IMR-90 (cell line): ENCODE results near the gene CBS. TPM values are rescaled to one million over a fixed set of nuclear protein-coding genes. Genes with fewer than 3 reads are reported as not detected.
"Not testable (repeated sequence)": the region's sequence is repeated elsewhere in the genome, so short reads cannot be mapped to it uniquely, and the experiment has no call there.

Source experiments
- ATAC-seq: fragments of 200-7000 bp; cut with Tn5 transposase; 2 replicates; pipeline ENCODE4 v1.9.1; 2020; ENCODE audit warnings: low read depth, mild to moderate bottlenecking, moderate library complexity
- BruUV-seq: library from RNA; stranded (reverse); fragments of 400-500 nt; replicated peaks from 2 replicates; lab custom pipeline; 2021; lab: Mats Ljungman, UMichigan
- CTCF ChIA-PET: fragments of 300-600 bp; formaldehyde crosslinking; extraction: SDS; loops from one replicate; lab custom pipeline; 2021; ENCODE audit warnings: antibody characterized with exemption; lab: Yijun Ruan, JAX
- POLR2A ChIA-PET: fragments of 300-600 bp; sonication (Branson Sonifier 250); formaldehyde crosslinking; loops from one replicate; lab custom pipeline; 2022; ENCODE audit warnings: antibody characterized with exemption; ENCODE audit not compliant: unreplicated experiment; lab: Charles Lee
- DNase-seq: peaks from one replicate; pipeline ENCODE4 v3.0.0; 2013
- H2AFZ ChIP-seq: replicated peaks from 2 replicates; pipeline ENCODE3; 2013; ENCODE audit warnings: low read length, mild to moderate bottlenecking; ENCODE audit not compliant: poor library complexity
- H2AK5ac ChIP-seq: 2 replicates; pipeline ENCODE4 v1.6.1; 2013; ENCODE audit warnings: low read depth, low read length, inconsistent platforms
- H2AK9ac ChIP-seq: replicated peaks from 2 replicates; pipeline ENCODE3; 2013; ENCODE audit warnings: mild to moderate bottlenecking, low read depth, low read length, moderate library complexity; ENCODE audit not compliant: poor library complexity
- H2BK120ac ChIP-seq: 2 replicates; pipeline ENCODE4 v1.6.1; 2013; ENCODE audit warnings: low read depth, low read length, inconsistent platforms
- H2BK15ac ChIP-seq: 3 replicates; pipeline ENCODE4 v1.6.1; 2013; ENCODE audit warnings: low read depth, low read length, inconsistent platforms
- H2BK20ac ChIP-seq: 2 replicates; pipeline ENCODE4 v1.6.1; 2013; ENCODE audit warnings: low read depth, mild to moderate bottlenecking, inconsistent platforms, low read length, moderate library complexity
- H2BK5ac ChIP-seq: 2 replicates; pipeline ENCODE4 v1.6.1; 2013; ENCODE audit warnings: mild to moderate bottlenecking, low read depth, low read length, inconsistent platforms; ENCODE audit not compliant: poor library complexity, severe bottlenecking
- H3K14ac ChIP-seq: replicated peaks from 2 replicates; pipeline ENCODE4 v1.6.1; 2013; ENCODE audit warnings: low read depth, low read length, inconsistent platforms
- H3K18ac ChIP-seq: 2 replicates; pipeline ENCODE4 v1.6.1; 2013; ENCODE audit warnings: low read depth, low read length, control low read depth
- H3K23ac ChIP-seq: 2 replicates; pipeline ENCODE4 v1.6.1; 2013; ENCODE audit warnings: low read depth, low read length, inconsistent platforms
- H3K27ac ChIP-seq: 2 replicates; pipeline ENCODE4 v1.5.1; 2013; ENCODE audit warnings: mild to moderate bottlenecking, control low read depth, low read length; ENCODE audit not compliant: insufficient read depth
- H3K27me3 ChIP-seq: 2 replicates; pipeline ENCODE4 v1.6.1; 2013; ENCODE audit warnings: low read length; ENCODE audit not compliant: control insufficient read depth, insufficient read depth
- H3K36me3 ChIP-seq: 2 replicates; pipeline ENCODE4 v1.6.1; 2013; ENCODE audit warnings: low read length, mixed read lengths; ENCODE audit not compliant: control insufficient read depth, insufficient read depth
- H3K4ac ChIP-seq: 2 replicates; pipeline ENCODE4 v1.6.1; 2013; ENCODE audit warnings: low read depth, low read length, inconsistent platforms
- H3K4me1 ChIP-seq: 2 replicates; pipeline ENCODE4 v1.6.1; 2013; ENCODE audit warnings: low read length, mixed read lengths; ENCODE audit not compliant: control insufficient read depth, insufficient read depth
- H3K4me2 ChIP-seq: 2 replicates; pipeline ENCODE4 v1.6.1; 2013; ENCODE audit warnings: low read depth, mild to moderate bottlenecking, control low read depth, low read length, moderate library complexity
- H3K4me3 ChIP-seq: 2 replicates; pipeline ENCODE4 v1.5.1; 2013; ENCODE audit warnings: low read depth, mild to moderate bottlenecking, control low read depth, low read length, moderate library complexity; ENCODE audit not compliant: insufficient read depth
- H3K56ac ChIP-seq: 2 replicates; pipeline ENCODE4 v1.6.1; 2013; ENCODE audit warnings: low read length, inconsistent platforms; ENCODE audit not compliant: insufficient read depth; ENCODE audit errors: extremely low read depth
- H3K79me1 ChIP-seq, 2 experiments: 2 replicates each; pipeline ENCODE4 v1.6.1; 2013; ENCODE audit warnings: low read length in 2 of 2, inconsistent platforms in 1 of 2, low read depth in 1 of 2
- H3K9ac ChIP-seq: 2 replicates; pipeline ENCODE4 v1.6.1; 2013; ENCODE audit warnings: low read depth, low read length, control low read depth
- H3K9me1 ChIP-seq: 2 replicates; pipeline ENCODE4 v1.6.1; 2013; ENCODE audit warnings: low read length, inconsistent platforms; ENCODE audit not compliant: insufficient read depth
- H3K9me3 ChIP-seq: 2 replicates; pipeline ENCODE4 v1.6.1; 2013; ENCODE audit warnings: low read length; ENCODE audit not compliant: control insufficient read depth, insufficient read depth
- H4K20me1 ChIP-seq: 2 replicates; pipeline ENCODE4 v1.6.1; 2013; ENCODE audit warnings: low read length, inconsistent platforms; ENCODE audit not compliant: insufficient read depth
- H4K5ac ChIP-seq: 2 replicates; pipeline ENCODE4 v1.6.1; 2013; ENCODE audit warnings: mild to moderate bottlenecking, low read depth, low read length, control low read depth
- H4K8ac ChIP-seq, 2 experiments: 2 replicates each; pipeline ENCODE4 v1.6.1; 2013; ENCODE audit warnings: low read depth in 2 of 2, low read length in 2 of 2, control low read depth in 1 of 2, inconsistent platforms in 1 of 2
- H4K91ac ChIP-seq: 2 replicates; pipeline ENCODE4 v1.6.1; 2013; ENCODE audit warnings: low read depth, low read length, inconsistent platforms; ENCODE audit not compliant: insufficient read depth
- WGBS, 2 experiments: methylation state at CpG; one replicate each; pipeline versions ENCODE4 v1.1.5 to v1.1.7; 2013; ENCODE audit warnings: missing lambda C conversion rate in 2 of 2; ENCODE audit not compliant: insufficient read length in 1 of 2; ENCODE audit errors: extremely low coverage in 2 of 2; 5-methylcytosine and 5-hydroxymethylcytosine counted together
- dilution Hi-C: fragments of 300-500 bp; cut with HindIII; formaldehyde crosslinking; loops from one replicate; pipeline ENCODE4 v1.14.3; 2018; ENCODE audit warnings: low sequenced_read_pairs; ENCODE audit not compliant: unreplicated experiment
- in situ Hi-C: fragments of 300-500 bp; cut with MboI; formaldehyde crosslinking; loops from 3 replicates; pipeline ENCODE4 v1.14.3; 2019; ENCODE audit warnings: low sequenced_read_pairs, inconsistent platforms, mixed read lengths
- intact Hi-C: fragments of 100-400 bp; cut with micrococcal nuclease; formaldehyde crosslinking; loops from 2 replicates; pipeline ENCODE4 v1.10.0; 2022
- polyA plus RNA-seq, 3 experiments: library from polyadenylated mRNA; depleted of rRNA; stranded (reverse); fragments of >200 nt; gene quantifications; 2 replicates each; pipeline ENCODE4 v1.2.3, GENCODE V29; 2012; ENCODE audit warnings: low replicate concordance in 1 of 3
- total RNA-seq: library from RNA; depleted of rRNA; stranded (reverse); fragments of >200 nt; gene quantifications from 2 replicates; pipeline ENCODE4 v1.2.3, GENCODE V29; 2012

Gene CBS
- total and polyA plus RNA-seq, 2 of the 4 experiments (the other 2 are of a cell fraction), result 38.5 to 54.3 TPM

- H4K5ac ChIP-seq, H2BK5ac ChIP-seq, H4K91ac ChIP-seq, H3K23ac ChIP-seq, H3K79me1 ChIP-seq, H4K20me1 ChIP-seq, H3K4me1 ChIP-seq, H3K4me2 ChIP-seq, H3K36me3 ChIP-seq, H2AK5ac ChIP-seq, dilution Hi-C loops, H2AFZ ChIP-seq, BruUV-seq, H3K14ac ChIP-seq, H3K27ac ChIP-seq, in situ Hi-C loops, H3K27me3 ChIP-seq, H2BK20ac ChIP-seq, H4K8ac ChIP-seq, CTCF ChIA-PET, H3K9me1 ChIP-seq, H2BK15ac ChIP-seq, H3K56ac ChIP-seq, H2BK120ac ChIP-seq, H3K4me3 ChIP-seq, H2AK9ac ChIP-seq, DNase-seq, H3K18ac ChIP-seq, intact Hi-C loops, POLR2A ChIA-PET, H3K9ac ChIP-seq, ATAC-seq, H3K9me3 ChIP-seq, H3K4ac ChIP-seq: not testable (repeated sequence)
- no CpG with 5 or more reads among the region's 4 CpGs for WGBS, 2 experiments
Observed at GRCh38 chr21:43102281-43102680, 26.6 kb upstream of the CBS start.

DNA sequence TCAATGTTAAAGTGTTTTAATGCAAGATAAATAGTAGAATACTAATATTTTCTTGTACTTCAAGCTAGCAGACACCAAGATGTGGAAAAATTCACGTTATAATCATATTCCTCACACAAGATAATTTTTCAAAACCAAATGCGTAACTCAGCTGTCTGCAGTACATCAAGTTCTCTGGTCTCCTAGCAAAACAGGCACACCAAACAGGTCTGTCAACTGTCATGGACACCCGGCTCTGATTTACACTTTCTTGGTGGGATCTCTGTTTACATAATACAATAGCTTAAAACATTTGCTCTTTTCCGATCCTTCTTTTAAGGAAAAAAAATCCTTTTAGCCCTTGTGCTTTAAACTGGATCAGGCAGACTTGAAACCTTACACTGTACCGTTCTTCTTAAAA lies 26.0 kb upstream of the CBS start:
- H2BK15ac ChIP-seq, H3K23ac ChIP-seq, H3K27me3 ChIP-seq, H3K56ac ChIP-seq, H2BK20ac ChIP-seq, H3K9ac ChIP-seq, H2AK5ac ChIP-seq, DNase-seq, H2BK5ac ChIP-seq, H3K36me3 ChIP-seq, H4K20me1 ChIP-seq, ATAC-seq, H4K8ac ChIP-seq, BruUV-seq, dilution Hi-C loops, H4K91ac ChIP-seq, H4K5ac ChIP-seq, H2AFZ ChIP-seq, H3K18ac ChIP-seq, H2AK9ac ChIP-seq, intact Hi-C loops, H3K79me1 ChIP-seq, H2BK120ac ChIP-seq, H3K4me1 ChIP-seq, H3K4me3 ChIP-seq, H3K4ac ChIP-seq, H3K27ac ChIP-seq, H3K4me2 ChIP-seq, in situ Hi-C loops, POLR2A ChIA-PET, H3K14ac ChIP-seq, H3K9me1 ChIP-seq, CTCF ChIA-PET, H3K9me3 ChIP-seq: not testable (repeated sequence)
- no CpG with 5 or more reads among the region's 5 CpGs for WGBS, 2 experiments
